ENCODE results near the gene TRAF5.

DNA sequence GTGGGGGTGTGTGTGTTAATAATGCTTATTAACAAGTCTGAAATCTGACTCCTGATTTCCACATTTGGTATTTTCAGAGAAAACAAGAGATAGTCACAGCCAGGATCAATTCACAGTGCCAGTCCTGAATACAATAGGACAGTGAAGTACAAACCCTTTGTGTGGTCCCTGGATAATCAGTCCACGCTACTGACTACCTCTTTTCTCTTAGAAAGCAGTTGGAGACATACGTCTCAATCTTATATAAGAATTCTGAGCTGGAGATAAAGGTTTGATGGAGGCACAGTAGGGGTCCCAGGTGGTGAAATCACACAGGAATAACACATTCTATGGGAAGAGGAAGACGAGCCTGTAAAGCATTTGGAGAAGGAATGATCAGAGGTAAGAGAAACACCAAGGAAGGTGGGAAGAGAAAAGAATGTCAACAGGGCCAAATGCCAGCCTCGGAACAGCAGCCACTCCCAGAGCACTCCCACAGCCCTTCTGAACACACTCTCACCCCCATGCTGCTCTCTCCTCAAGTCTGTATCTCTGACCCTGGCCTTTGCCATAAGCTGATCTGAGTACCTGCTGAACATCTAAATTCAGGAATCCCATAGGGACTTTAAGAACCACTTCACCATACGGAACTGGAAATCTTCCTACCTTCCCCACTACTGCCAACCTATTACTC lies 48.6 kb downstream of the TRAF5 start:
- TF ChIP-seq POLR2AphosphoS5 (IDR thresholded peaks at IDR 0.05) (no peak), POLR2A (IDR thresholded peaks at IDR 0.05) (no peak)
- TF ChIP-seq, protein P1, sequence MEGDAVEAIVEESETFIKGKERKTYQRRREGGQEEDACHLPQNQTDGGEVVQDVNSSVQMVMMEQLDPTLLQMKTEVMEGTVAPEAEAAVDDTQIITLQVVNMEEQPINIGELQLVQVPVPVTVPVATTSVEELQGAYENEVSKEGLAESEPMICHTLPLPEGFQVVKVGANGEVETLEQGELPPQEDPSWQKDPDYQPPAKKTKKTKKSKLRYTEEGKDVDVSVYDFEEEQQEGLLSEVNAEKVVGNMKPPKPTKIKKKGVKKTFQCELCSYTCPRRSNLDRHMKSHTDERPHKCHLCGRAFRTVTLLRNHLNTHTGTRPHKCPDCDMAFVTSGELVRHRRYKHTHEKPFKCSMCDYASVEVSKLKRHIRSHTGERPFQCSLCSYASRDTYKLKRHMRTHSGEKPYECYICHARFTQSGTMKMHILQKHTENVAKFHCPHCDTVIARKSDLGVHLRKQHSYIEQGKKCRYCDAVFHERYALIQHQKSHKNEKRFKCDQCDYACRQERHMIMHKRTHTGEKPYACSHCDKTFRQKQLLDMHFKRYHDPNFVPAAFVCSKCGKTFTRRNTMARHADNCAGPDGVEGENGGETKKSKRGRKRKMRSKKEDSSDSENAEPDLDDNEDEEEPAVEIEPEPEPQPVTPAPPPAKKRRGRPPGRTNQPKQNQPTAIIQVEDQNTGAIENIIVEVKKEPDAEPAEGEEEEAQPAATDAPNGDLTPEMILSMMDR (IDR thresholded peaks at IDR 0.05) = no peak
